Upper lobe of left lung (tissue), 6 donors: ENCODE measurements around the gene ERMN. TPM values are rescaled to one million over a fixed set of nuclear protein-coding genes. Genes with fewer than 3 reads are reported as not detected.
"Not testable (repeated sequence)": the region's sequence is repeated elsewhere in the genome, so short reads cannot be mapped to it uniquely, and the experiment has no call there.

ENCODE experiments used
- ATAC-seq, 2 donors: fragments of 200-7000 bp; cut with Tn5 transposase; one replicate each; pipeline ENCODE4 v1.9.1; 2022; ENCODE audit warnings: mild to moderate bottlenecking in 2 of 2, moderate library complexity in 2 of 2; ENCODE audit not compliant: low FRiP score in 2 of 2
- DNase-seq, 2 donors: peaks; one replicate each; pipeline ENCODE4 v3.0.0-alpha.2; 2019 to 2020
- H3K27ac ChIP-seq, 4 donors: fragments of 200-600 bp; sonication (generic); one replicate each; pipeline ENCODE4 v1.5.1; 2016 to 2019
- H3K27me3 ChIP-seq, 4 donors: fragments of 200-600 bp; sonication (generic); one replicate each; pipeline ENCODE4 v1.5.1; 2017 to 2019
- H3K36me3 ChIP-seq, 4 donors: fragments of 200-600 bp; sonication (generic); one replicate each; pipeline ENCODE4 v1.5.1; 2016 to 2019
- H3K4me1 ChIP-seq, 4 donors: fragments of 200-600 bp; sonication (generic); one replicate each; pipeline ENCODE4 v1.5.1; 2018 to 2019
- H3K4me3 ChIP-seq, 4 donors: fragments of 200-600 bp; sonication (generic); one replicate each; pipeline ENCODE4 v1.5.1; 2017 to 2019; ENCODE audit warnings: mild to moderate bottlenecking in 2 of 4, moderate library complexity in 1 of 4
- H3K9me3 ChIP-seq, 4 donors: fragments of 200-600 bp; sonication (generic); one replicate each; pipeline ENCODE4 v1.5.1; 2018 to 2019
- EP300 ChIP-seq, 4 donors: sonication (generic); formaldehyde crosslinking; IDR thresholded peaks; one replicate each; pipeline ENCODE4 v1.5.1; 2017; ENCODE audit warnings: antibody characterized with exemption in 4 of 4, control low read depth in 2 of 4
- POLR2A ChIP-seq, 4 donors: fragments of 450-650 bp; IDR thresholded peaks; one replicate each; pipeline ENCODE4 v1.5.1; 2016 to 2017; ENCODE audit warnings: antibody characterized with exemption in 4 of 4, mild to moderate bottlenecking in 2 of 4
- POLR2AphosphoS5 ChIP-seq, 2 donors: sonication (generic); formaldehyde crosslinking; IDR thresholded peaks; one replicate each; pipeline ENCODE4 v1.5.1; 2017; ENCODE audit warnings: antibody characterized with exemption in 2 of 2
- WGBS, 2 donors: methylation state at CpG; one replicate each; pipeline ENCODE4 v1.1.5; 2017 to 2018; 5-methylcytosine and 5-hydroxymethylcytosine counted together
- total RNA-seq, 6 donors: library from RNA; depleted of rRNA in 4 of 6; stranded (reverse); fragments of >200 nt in 4 of 6; gene quantifications; one replicate each; pipeline versions ENCODE4 v1.1.0 to v1.2.1, GENCODE V29; 2016 to 2021
- TF ChIP-seq, protein P1 (sequence below), 6 experiments: fragments of 450-650 bp in 4 of 6; fragments of 200-600 bp in 2 of 6; sonication (generic) in 2 of 6; IDR thresholded peaks; one replicate each; pipeline ENCODE4 v1.5.1; 2016 to 2019; ENCODE audit warnings: antibody characterized with exemption in 6 of 6
- donor health status: DM: no; HTN: no; CAD: no; lungs with moderate emphysema.
- donor health status: DM: no; HTN: yes; CAD: no; lungs with severe emphysema.

Gene ERMN, protein sequence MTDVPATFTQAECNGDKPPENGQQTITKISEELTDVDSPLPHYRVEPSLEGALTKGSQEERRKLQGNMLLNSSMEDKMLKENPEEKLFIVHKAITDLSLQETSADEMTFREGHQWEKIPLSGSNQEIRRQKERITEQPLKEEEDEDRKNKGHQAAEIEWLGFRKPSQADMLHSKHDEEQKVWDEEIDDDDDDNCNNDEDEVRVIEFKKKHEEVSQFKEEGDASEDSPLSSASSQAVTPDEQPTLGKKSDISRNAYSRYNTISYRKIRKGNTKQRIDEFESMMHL
- 1 to 10 TPM in 3 of 6 donors, under 1 TPM in 3; 0.07 to 5.2 (median 0.78) TPM for total RNA-seq

DNA sequence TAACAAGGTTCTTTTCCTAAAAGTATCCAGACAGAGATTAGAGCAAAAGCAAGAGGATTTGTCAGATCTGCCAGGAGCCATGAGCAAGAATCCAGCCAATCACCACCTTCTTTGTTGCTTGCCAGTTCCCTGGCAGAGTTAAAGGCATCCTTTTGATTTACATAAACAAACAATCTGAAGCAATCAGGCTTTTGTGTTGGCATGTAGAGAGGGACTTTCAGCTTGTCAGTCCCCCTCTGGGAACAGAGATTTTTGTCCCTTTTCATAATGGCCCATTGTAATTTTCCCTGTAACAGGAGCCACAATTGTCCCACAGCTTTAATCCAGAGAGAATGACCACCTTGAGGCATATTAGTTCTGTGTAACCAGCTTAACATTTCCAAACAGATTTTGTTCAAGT is at the start of gene ERMN:
ERMN (minus strand) TSS at position 39 of the 400 bp plus-strand sequence. CDS start 182 bp downstream, outside the sequence.
- Histone ChIP-seq H3K27me3 (no peaks in the 10 kb centered on the region), H3K36me3 (no peaks in the 10 kb centered on the region), H3K9me3 (no peaks in the 10 kb centered on the region), H3K27ac (no peak within 1 kb of the TSS), H3K4me3 (no peak within 1 kb of the TSS), H3K4me1 (peaks cover 0 to 3% (median 0%) of the 10 kb centered on the region in 4 donors)
- no peak for TF ChIP-seq POLR2AphosphoS5 (IDR thresholded peaks at IDR 0.05)
- TF ChIP-seq, protein P1, sequence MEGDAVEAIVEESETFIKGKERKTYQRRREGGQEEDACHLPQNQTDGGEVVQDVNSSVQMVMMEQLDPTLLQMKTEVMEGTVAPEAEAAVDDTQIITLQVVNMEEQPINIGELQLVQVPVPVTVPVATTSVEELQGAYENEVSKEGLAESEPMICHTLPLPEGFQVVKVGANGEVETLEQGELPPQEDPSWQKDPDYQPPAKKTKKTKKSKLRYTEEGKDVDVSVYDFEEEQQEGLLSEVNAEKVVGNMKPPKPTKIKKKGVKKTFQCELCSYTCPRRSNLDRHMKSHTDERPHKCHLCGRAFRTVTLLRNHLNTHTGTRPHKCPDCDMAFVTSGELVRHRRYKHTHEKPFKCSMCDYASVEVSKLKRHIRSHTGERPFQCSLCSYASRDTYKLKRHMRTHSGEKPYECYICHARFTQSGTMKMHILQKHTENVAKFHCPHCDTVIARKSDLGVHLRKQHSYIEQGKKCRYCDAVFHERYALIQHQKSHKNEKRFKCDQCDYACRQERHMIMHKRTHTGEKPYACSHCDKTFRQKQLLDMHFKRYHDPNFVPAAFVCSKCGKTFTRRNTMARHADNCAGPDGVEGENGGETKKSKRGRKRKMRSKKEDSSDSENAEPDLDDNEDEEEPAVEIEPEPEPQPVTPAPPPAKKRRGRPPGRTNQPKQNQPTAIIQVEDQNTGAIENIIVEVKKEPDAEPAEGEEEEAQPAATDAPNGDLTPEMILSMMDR (IDR thresholded peaks at IDR 0.05) = no peak
- TF ChIP-seq EP300 (IDR thresholded peaks at IDR 0.05) = no peak
- no peak for DNase-seq
- ATAC-seq = no peak

DNA sequence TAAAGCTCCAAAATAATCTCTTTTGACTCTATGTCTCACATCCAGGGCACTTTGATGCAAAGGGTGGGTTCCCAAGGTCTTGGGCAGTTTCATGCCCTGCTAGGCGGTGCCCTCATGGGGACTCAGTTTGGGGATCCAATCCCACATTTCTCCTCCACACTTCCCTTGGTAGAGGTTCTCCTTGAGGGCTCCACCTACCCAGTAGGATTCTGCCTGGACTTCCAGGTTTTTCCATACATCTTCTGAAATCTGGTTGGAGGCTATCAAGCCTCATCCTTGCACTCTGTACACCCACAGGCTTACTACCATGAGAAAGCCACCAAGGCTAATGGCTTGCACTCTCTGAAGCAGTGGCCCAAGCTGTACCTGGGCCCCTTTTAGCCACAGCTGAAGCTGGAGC is 49.8 kb upstream of the ERMN start:
- Histone ChIP-seq H3K36me3 (no peaks in the 10 kb centered on the region), H3K9me3 (peaks cover 0 to 16% (median 11%) of the 10 kb centered on the region in 4 donors), H3K4me3 (no peak overlapping the region), H3K27me3 (no peaks in the 10 kb centered on the region), H3K27ac (no peak overlapping the region), H3K4me1 (no peaks in the 10 kb centered on the region)
- TF ChIP-seq, protein P1 (IDR thresholded peaks at IDR 0.05) = no peak
- TF ChIP-seq EP300 (IDR thresholded peaks at IDR 0.05) (no peak), POLR2AphosphoS5 (IDR thresholded peaks at IDR 0.05) (no peak), POLR2A (IDR thresholded peaks at IDR 0.05) (no peak)
- ATAC-seq (no peak), DNase-seq (no peak)
- 88 to 100% methylated on average over 1 of the region's 1 CpG for WGBS, 2 donors

DNA sequence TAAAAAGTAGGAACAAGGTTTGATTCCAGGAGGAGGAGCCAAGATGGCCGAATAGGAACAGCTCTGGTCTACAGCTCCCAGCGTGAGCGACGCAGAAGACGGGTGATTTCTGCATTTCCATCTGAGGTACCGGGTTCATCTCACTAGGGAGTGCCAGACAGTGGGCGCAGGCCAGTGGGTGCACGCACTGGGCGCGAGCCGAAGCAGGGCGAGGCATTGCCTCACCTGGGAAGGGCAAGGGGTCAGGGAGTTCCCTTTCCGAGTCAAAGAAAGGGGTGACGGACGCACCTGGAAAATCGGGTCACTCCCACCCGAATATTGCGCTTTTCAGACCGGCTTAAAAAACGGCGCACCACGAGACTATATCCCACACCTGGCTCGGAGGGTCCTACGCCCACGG is 42.9 kb upstream of the ERMN start:
- H3K9me3 ChIP-seq, H3K4me3 ChIP-seq, H3K27me3 ChIP-seq, ATAC-seq, H3K4me1 ChIP-seq, H3K27ac ChIP-seq, H3K36me3 ChIP-seq: not testable (repeated sequence)
- WGBS, 2 donors = 92 to 98% methylated on average over 13 to 17 of the region's 25 CpGs
- DNase-seq = peak in 1 of 2 donors; percentile 25

DNA sequence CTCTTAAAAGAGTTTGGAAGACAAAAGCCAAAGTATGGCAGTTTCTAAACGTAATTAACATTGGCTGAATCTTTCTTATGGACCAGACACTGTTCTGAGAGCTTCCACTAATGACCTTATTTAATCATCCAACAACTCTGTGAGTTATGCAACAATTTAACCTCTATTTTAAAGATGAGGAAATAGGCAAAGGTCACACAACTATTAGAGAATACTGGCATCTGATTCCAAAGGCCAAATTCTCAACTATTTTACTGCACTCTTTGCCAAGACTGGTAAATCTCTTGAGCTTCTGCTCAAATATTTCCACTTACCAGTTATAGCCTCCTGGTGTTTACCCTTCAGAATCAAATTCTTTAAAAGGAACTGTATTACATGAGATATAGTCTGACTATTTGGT is 42.1 kb upstream of the ERMN start:
- Histone ChIP-seq H3K27ac (no peak overlapping the region), H3K36me3 (no peaks in the 10 kb centered on the region), H3K9me3 (no peaks in the 10 kb centered on the region), H3K4me3 (no peak overlapping the region), H3K27me3 (no peaks in the 10 kb centered on the region), H3K4me1 (no peaks in the 10 kb centered on the region)
- no peak for DNase-seq
- ATAC-seq = no peak
- 39 to 56% methylated on average over 1 of the region's 1 CpG for WGBS, 2 donors
- TF ChIP-seq, protein P1 (IDR thresholded peaks at IDR 0.05) = no peak
- TF ChIP-seq POLR2AphosphoS5 (IDR thresholded peaks at IDR 0.05) (no peak), EP300 (IDR thresholded peaks at IDR 0.05) (no peak), POLR2A (IDR thresholded peaks at IDR 0.05) (no peak)

DNA sequence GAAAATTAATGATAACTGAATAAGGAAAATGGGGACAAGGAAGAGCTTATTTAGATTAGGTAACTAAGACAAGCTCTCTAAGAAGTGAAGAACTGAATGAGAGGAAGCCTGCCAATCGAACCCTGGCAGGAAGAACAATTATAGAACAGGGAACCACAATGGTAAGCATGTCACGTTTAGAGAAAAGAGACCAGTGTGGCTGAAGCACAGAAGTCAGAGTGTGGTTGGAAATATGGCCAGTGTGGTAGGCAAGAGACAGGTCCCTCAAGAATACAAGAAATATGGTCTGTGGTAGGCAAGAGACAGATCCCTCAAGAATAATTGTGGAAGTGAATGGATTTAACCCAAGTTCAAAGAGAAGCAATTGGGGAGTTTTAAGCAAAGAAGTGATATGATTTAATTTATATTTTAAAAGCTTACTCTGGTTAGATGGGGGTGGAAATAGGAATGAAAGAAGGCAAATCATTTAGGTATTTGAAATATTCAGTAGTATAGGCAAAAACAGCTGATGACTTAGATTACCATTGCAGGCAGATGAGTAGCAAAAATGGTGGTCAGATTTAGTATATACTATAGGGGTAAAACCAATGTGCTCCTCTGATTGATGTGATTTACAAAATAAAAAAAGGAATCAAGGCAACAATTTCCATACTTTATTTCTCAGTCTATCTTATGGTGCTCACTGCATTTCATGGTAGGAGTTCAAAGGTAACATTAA is 38.8 kb upstream of the ERMN start:
- H3K4me1 ChIP-seq = no peaks in the 10 kb centered on the region
- no peak overlapping the region for H3K4me3 ChIP-seq
- no peak overlapping the region for H3K27ac ChIP-seq
- ATAC-seq (no peak), DNase-seq (no peak)
- peaks cover 0 to 8% (median 3%) of the 10 kb centered on the region in 4 donors for H3K9me3 ChIP-seq
- H3K36me3 ChIP-seq = no peaks in the 10 kb centered on the region
- WGBS, 2 donors = 27 to 39% methylated on average over 2 of the region's 2 CpGs
- TF ChIP-seq POLR2A (IDR thresholded peaks at IDR 0.05) = no peak
- TF ChIP-seq, protein P1 (IDR thresholded peaks at IDR 0.05) = no peak
- TF ChIP-seq POLR2AphosphoS5 (IDR thresholded peaks at IDR 0.05) = no peak
- TF ChIP-seq EP300 (IDR thresholded peaks at IDR 0.05) = no peak
- H3K27me3 ChIP-seq = no peaks in the 10 kb centered on the region
